Smooth muscle cell of the umbilical artery (primary cell): ENCODE data around the gene TMEM42. TPM values are rescaled to one million over a fixed set of nuclear protein-coding genes. Genes with fewer than 3 reads are reported as not detected.

Source experiments
- total RNA-seq: library from RNA; depleted of rRNA; stranded (reverse); fragments of >200 nt; gene quantifications from 2 replicates; pipeline ENCODE4 v1.2.3, GENCODE V29; 2014

Gene TMEM42
- total RNA-seq: 7.8 and 14.3 TPM in 2 replicates

DNA sequence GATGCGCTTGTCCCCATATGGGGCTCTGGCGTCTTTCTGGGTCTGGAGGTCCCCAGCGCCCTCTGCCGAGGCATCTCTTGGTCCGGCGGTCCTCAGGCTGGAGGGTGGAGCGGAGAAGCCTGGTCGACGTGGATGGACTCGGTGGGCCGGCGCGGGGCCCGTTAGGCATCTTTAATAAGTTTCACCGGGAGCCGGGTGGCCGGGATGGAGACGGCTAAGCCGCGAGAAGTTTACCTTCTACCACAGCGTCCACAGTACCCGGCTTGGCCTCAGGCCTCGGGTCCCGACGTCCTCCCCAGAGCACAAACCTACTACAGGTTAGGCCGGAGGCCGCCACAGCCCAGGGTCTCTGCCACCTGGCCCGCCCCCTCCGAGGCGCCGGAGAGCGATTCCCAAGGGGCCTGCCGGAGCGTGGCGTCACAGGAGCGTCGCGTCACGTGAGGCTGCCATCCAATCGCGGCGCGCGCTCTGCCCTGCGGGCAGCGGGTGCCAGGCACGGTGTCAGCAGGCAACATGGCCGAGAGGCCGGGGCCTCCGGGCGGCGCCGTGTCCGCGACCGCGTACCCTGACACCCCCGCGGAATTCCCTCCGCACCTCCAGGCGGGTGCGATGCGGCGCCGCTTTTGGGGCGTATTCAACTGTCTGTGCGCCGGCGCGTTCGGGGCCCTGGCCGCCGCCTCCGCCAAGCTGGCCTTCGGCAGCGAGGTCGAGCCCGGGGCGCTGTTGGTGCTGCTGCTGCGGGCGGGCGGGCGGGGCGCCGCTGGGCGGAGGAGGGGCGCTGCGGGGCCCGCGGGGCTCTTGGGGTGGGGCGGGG lies at the start of gene TMEM42:
Gene TMEM42 (plus strand): TSS at position 501 of the 814 bp plus-strand sequence. CDS start 13 bp downstream, at position 514.

DNA sequence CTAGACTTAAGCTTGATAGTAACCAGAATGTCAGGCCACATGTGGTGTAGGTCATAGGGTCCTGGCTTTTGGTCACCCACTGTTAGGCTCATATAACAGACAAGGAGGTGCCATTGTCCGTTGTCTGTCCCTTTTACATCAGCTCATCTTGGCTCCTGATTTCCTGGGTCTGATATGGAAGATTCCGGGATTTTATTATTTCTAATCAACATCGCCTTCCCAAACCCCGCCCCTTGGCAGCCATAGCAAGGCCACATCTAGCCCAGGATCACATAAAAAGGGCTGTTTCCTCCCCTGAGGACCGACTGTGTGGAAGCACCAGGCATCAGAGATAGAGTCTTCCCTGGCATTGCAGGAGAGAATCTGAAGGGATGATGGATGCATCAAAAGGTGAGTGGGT lies 12.6 kb downstream of the TMEM42 start, which contains the start of gene TGM4:
Gene TGM4 (plus strand): TSS at position 301 of the 400 bp plus-strand sequence. CDS start 71 bp downstream, at position 372.

Other genes with a start within 250 kb of the TMEM42 start
- 19.4 and 21.1 TPM in 2 replicates for gene ZNF197, start 236.9 kb upstream of the TMEM42 start, total RNA-seq
- gene ZNF35, start 213.2 kb upstream of the TMEM42 start, total RNA-seq: 18.5 and 18.7 TPM in 2 replicates
- gene ZNF502, start 149.3 kb upstream of the TMEM42 start, total RNA-seq: 4.9 and 5.9 TPM in 2 replicates
- gene ZNF501, start 132.3 kb upstream of the TMEM42 start, total RNA-seq: 5.6 and 7.6 TPM in 2 replicates
- gene KIAA1143, start 100.3 kb upstream of the TMEM42 start, total RNA-seq: 18.1 and 19.1 TPM in 2 replicates
- gene KIF15, start 100.1 kb upstream of the TMEM42 start, total RNA-seq: 1.5 and 5.8 TPM in 2 replicates
- not detected in 2 replicates for gene TGM4, start 12.7 kb downstream of the TMEM42 start, total RNA-seq
- 27.9 and 44.3 TPM in 2 replicates for gene ZDHHC3, start 114.3 kb downstream of the TMEM42 start, total RNA-seq
- gene EXOSC7, start 114.3 kb downstream of the TMEM42 start, total RNA-seq: 43.8 and 65.0 TPM in 2 replicates
- gene CLEC3B, start 164.4 kb downstream of the TMEM42 start, total RNA-seq: not detected in 2 replicates